Raji (cell line): ENCODE data around the gene NUDCD3.

Experiments used
- POLR2A ChIP-seq: IDR thresholded peaks from 2 replicates; pipeline ENCODE4 v1.6.1; 2011; ENCODE audit warnings: low read depth, low read length, control low read depth; ENCODE audit not compliant: insufficient read depth

NUDCD3 gene

GRCh38 chr7:44403176-44403759, 87.2 kb downstream of the NUDCD3 start:
- no peak for TF ChIP-seq POLR2A

DNA sequence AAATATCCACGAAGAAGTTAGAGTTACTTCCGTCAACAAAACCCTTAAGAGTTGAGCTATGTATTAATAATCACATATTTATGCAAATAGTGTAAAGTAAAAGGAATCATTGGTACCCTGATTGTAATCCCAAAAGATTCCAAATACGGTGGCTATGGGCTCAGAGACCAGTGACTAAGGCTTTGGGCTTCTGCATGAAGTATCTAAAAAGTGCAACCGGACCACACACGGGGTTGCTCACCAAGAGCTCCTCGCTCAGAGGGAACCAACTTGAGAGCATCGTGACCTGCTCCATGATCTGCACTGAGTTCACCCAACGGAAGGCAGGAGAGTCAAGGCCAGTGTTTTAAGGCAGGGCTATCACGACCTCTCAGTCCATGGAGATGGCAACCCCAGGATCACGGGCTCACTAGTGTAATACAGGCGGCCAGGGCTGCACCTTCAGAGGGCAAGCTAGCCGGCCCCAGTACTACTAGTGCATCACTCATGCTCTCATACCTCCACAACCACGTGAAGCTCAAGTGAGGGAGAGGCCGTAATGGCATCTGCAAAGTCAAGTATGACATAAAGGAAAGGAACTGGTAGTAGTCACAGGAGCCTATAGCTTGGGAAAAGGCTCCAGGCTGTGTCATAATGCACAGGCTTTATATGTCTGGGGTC, 87.9 kb downstream of the NUDCD3 start:
- no peak for TF ChIP-seq POLR2A

GRCh38 chr7:44401692-44402091, 88.8 kb downstream of the NUDCD3 start:
- TF ChIP-seq POLR2A = no peak

DNA sequence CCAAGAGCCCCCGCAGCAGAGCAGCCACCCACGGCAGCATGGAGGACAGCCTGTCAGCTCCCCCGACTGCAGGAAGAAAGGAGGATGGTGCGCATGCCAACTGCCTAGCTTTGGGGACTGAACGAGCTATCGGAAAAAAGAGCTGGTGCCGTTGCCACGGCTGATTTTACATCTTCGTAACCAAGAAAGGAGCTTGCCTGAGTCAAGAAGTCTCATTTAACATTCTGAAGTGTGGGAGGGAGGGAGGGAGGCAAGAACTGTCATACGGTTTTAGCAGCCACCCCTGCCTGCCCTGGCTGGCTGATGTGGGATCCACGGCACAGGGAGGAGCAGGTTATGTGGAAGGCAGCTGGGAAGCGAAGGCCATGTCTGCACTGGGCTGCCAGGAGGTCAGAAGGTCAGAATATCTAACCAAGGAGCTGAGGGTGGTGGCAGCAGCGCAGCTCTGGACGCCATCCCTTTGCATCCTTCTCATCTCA, 90.4 kb downstream of the NUDCD3 start:
- TF ChIP-seq POLR2A = no peak

DNA sequence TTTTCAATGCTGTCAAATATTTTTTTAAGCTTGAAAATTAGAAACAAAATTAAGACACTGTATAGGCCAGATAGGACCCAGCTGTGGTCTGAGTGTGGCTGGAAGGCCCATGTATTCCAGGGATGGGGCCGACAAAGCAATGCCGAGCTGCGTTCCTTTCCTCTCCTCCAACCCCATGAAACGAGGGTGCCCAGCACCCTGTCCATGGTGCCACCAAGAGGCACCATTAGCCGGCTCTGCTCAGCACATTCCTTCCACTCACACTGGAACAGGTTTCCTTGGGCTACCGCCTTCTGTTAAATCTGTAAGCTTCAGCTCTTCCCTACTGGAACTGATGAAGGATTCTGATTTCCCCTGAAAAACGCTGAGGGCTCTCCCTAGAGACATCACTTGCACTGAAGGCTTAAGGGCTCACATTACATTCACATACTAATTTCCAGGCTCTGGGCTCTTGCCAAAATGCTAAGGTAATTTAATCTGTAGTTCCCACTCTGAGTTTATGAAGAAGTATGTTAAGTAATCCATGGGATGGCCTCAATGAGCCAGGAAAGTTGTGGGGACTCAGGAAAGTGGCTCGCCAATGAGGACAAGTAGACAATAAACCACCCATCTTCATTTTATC, 91.4 kb downstream of the NUDCD3 start:
- TF ChIP-seq POLR2A = no peak

DNA sequence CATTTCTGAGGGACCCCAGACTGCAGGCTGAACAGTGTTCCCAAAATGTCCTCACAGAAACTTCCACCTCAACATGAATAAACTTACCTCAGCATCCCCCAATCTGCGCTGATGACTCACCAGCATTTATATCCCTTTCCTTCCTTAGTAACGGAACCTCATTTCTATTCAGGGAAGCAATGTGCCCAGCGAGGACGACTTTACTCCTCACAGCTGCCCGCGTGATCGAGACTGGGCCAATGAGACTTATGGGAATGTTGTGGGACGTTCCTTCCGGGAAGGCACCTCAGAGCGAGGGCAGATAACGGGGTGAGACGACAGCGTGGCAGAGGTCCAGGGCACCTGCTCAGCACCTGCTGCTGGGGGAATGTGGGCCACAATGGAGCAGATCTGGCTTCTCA, 91.9 kb downstream of the NUDCD3 start:
- TF ChIP-seq POLR2A = no peak

DNA sequence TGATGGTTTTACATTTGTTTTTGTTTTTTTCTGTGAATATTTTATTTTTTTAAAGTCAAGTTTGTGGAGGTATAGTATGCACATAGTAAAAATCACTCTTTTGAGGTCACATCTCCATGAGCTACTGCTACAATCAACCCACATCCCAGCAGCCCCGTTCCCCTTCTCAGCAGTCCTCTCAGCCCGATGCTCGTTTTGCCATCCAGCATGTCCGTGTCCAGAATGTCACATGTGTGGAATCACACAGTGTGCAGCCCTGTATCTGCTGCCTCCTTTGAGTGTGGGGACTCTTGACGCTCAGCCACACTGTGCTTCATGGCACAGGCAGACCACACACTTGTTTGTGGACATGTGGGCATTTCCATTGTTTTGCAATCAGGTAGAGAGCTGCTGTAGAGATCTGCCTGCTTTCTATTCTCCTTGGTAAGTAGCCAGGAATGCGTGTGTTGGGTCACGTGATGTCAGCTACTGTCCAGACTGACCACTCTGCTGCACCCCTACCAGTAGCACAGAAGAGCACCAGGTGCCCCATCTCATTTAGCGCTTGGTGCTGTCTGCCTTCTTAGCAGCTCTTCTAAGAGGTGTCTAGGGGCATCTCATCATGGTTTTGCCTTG, 93.4 kb downstream of the NUDCD3 start:
- no peak for TF ChIP-seq POLR2A

- TF ChIP-seq POLR2A = no peak
Observed at GRCh38 chr7:44396496-44396895, 94.0 kb downstream of the NUDCD3 start.

DNA sequence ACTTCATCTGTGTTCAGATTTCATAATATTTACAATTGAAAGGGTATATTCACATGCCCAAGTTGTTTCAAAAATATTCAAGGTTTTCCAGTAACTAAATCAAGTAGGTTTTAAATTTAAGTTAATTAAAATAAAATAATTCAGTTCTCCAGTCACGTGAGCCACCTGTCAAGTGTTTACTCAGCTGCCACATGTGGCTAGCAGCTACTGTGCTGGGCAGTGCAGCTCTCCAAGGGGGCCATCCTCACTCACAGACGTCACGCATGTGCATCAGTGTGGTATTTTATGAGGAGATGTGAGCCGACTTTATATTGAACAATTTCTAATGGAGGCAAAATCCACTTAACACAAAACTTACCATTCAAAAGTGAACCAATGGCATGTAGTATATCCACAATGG, 95.4 kb downstream of the NUDCD3 start:
- no peak for TF ChIP-seq POLR2A

DNA sequence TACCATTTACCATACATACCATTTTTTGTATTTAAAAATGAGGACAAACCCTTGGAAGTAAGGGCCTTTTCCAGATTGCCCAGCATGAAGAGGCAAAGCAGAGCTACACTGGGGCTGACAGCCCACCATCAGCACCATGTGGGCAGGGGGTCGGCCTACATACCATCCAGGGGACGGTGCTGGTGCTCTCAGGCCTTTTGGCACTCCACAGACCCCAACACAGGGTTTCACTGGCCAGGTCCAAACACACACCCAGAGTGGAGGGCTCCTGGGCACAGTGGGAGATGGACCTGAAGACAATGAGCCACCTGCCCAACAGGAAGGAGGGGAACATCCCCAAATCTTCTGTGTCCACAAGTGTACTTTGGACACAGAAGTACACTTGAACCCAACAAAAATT, 95.8 kb downstream of the NUDCD3 start:
- no peak for TF ChIP-seq POLR2A

DNA sequence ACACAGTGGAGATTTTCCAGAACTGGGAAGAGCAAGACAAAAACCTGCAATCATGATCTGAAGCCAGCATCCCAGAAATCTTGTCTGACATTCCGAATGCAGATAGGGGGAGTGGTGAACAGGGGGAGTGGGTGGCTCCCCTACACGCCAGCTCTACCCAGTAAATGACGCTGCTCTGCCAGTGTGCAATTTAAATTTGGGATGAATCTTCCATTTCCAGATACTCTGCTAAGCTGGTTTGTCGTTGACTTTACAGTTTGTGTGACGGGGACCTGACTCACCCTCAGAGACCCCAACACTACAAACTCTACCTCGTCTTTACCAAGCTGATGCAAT, 96.4 kb downstream of the NUDCD3 start:
- no peak for TF ChIP-seq POLR2A

DNA sequence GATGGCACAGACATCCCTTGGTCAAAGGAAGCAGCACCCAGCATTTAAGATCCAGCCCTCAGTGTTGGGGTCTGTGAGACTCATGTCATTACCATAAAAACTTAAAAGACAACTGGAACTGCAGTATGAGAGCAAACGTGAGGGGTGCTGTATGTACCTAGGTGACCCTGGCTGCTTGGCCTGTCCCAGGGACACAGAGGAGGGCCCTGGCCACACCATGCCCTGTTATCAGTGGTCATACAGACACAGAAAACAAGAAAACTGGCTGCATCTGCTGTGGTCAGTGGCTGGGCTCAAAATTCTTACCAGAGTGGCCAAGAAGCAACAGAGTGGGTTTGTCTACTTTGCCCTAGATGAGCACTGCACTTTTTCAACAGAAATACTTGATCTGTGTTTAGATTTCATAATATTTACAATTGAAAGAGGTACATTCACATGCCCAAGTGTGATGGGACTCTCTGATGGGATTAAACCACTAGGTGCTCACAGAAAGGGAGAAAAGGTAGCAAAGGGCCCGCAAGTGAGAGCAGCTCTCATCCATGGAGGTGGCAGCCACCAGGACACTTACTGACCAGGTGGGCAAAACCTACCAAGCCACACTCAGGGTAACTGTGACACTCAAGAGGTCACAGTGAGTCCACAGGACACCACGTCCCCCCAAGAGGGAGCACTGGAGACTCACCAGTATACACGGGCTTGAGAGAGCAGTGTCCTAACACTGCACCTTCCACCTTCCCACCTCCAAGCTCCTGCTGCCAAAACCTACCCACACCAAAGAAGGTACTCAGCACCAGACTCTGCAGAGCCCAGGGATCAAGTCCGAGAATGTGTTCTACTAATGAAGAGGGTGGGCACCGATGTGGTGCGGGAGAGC, 97.0 kb downstream of the NUDCD3 start:
- no peak for TF ChIP-seq POLR2A

GRCh38 chr7:44392618-44393010, 97.8 kb downstream of the NUDCD3 start:
- no peak for TF ChIP-seq POLR2A

GRCh38 chr7:44391746-44392617, 98.5 kb downstream of the NUDCD3 start:
- no peak for TF ChIP-seq POLR2A

DNA sequence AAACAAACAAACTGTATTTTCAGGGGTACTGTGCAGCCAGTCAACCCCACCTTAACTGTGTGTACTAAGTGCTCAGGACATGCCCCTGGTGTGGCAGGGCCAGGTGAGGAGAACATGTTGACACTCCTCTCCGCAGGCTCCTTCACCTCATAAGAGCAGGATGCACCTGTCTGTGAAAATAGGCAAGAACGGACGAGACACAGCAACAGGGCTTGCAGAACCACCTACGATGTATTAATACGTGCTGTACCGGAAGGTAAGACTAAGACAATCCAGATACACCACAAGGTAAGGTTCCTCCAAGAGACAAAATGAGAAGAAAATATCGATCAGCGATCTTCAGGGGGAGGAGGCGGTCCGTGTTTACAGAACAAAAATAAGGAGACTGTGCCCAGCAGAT, 99.3 kb downstream of the NUDCD3 start:
- no peak for TF ChIP-seq POLR2A

DNA sequence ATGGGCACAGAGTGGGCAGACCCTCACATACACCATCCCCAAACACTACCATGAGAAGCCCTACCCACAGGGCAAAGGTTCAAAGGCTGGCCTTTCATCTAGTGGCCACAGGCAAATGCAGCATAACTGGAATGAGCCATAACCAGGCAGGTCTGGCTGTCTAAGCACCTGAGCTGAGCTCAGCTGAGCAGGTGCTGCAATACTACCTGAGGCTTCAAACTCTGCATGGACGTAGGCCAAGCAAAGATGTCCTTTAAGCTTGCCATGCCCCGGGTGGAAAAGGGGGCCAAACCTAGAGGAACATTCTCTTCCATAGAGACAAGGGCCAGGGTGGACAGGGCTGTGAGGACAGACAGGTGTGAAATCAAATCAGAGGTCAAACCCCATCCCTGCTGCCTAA, 99.8 kb downstream of the NUDCD3 start:
- TF ChIP-seq POLR2A = no peak
